Neural progenitor cell (in vitro differentiated cells): Measurements from ENCODE around the gene FHOD3.

ENCODE experiments used
- CTCF ChIP-seq: fragments of 200-600 bp; sonication (generic); IDR thresholded peaks from 2 replicates; pipeline ENCODE4 v1.5.1; 2017; ENCODE audit warnings: antibody characterized with exemption, mild to moderate bottlenecking
- EZH2 ChIP-seq: fragments of 200-600 bp; sonication (generic); IDR thresholded peaks from 2 replicates; pipeline ENCODE4 v1.6.1; 2017; ENCODE audit warnings: antibody characterized with exemption, mild to moderate bottlenecking, moderate library complexity
- EZH2phosphoT487 ChIP-seq: fragments of 200-600 bp; sonication (generic); IDR thresholded peaks from 2 replicates; pipeline ENCODE4 v1.6.1; 2017; ENCODE audit warnings: antibody characterized with exemption

DNA sequence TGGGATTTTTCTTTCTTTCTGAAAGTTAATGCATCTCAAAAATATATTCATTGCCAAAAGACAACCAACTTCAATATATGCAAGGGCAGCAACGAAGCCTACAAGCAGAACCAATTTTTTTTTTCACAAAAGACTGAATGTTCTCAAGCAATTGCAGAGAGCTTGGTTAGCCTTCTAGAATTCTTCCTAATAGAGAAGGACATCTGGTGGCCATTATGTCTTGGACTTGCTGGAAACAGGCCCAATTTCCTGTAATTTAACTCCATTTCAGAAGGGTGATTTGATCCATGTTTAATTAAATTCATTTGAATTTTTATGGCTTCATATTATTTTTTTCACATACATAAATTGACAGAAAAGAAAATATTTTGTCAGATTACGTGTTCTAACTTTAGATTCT lies 323.3 kb downstream of the FHOD3 start:
- no peak for TF ChIP-seq CTCF
- TF ChIP-seq EZH2: no peak
- no peak for TF ChIP-seq EZH2phosphoT487
